ENCODE data around the gene METRN.

DNA sequence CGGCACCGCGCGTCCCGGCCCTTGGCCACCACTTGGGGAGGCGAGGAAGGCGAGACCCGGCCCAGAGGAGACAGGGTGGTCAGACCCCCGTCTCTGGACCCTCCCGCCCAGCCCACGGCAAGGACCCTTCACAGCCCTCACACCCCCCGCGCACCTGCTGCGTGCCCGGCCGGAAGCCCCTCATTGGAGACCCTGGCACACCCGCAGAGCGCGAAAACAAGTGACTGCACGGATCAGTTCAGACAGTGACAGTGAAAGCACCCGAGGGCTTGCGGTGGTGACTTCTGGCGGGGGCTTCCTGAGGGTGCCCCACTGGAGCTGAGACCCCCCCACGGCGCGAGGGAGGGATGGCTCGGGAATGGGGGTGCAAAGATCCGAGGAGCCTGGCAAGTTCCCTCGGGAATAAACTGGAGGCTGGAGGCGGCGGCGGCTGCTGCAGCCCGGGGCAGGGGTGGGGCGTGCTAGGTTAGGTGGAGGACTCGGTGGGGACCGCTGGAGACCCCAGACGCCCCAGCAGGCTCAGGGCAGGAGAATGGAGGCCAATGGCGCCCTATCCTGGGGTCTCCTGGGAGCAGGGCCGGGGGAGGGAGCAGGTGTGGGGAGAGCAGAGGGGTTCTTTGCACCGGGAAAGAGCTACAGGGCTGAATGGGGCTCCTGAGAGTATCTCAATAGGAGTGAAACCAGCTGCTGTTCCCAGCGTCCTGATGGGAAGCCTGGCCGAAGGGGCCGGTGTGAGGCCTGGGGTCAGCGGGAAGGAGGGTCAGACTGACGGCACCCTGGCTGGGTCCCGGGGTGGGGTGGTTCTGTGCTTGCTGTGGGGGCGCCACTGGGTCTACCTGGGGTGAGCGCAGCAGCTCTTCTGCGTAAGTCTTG is 8.5 kb upstream of the METRN start:
- TF ChIP-seq, protein P1, sequence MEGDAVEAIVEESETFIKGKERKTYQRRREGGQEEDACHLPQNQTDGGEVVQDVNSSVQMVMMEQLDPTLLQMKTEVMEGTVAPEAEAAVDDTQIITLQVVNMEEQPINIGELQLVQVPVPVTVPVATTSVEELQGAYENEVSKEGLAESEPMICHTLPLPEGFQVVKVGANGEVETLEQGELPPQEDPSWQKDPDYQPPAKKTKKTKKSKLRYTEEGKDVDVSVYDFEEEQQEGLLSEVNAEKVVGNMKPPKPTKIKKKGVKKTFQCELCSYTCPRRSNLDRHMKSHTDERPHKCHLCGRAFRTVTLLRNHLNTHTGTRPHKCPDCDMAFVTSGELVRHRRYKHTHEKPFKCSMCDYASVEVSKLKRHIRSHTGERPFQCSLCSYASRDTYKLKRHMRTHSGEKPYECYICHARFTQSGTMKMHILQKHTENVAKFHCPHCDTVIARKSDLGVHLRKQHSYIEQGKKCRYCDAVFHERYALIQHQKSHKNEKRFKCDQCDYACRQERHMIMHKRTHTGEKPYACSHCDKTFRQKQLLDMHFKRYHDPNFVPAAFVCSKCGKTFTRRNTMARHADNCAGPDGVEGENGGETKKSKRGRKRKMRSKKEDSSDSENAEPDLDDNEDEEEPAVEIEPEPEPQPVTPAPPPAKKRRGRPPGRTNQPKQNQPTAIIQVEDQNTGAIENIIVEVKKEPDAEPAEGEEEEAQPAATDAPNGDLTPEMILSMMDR (IDR thresholded peaks at IDR 0.05) = no peak
- no peak for TF ChIP-seq POLR2A (IDR thresholded peaks at IDR 0.05)
- no peak for TF ChIP-seq POLR2AphosphoS5 (IDR thresholded peaks at IDR 0.05)
